GM18498 (cell line): ENCODE results near the gene DNMT3B.
A peak's percentile ranks its signal among the peaks of the same experiment; 100 is the strongest.
"Not testable (repeated sequence)": the region's sequence is repeated elsewhere in the genome, so short reads cannot be mapped to it uniquely, and the experiment has no call there.

Source experiments
- ATAC-seq: cut with Tn5 transposase; IDR thresholded peaks from one replicate; pipeline ENCODE4 v1.9.1; 2021; ENCODE audit warnings: mild to moderate bottlenecking, moderate library complexity; ENCODE audit not compliant: unreplicated experiment

DNMT3B gene

DNA sequence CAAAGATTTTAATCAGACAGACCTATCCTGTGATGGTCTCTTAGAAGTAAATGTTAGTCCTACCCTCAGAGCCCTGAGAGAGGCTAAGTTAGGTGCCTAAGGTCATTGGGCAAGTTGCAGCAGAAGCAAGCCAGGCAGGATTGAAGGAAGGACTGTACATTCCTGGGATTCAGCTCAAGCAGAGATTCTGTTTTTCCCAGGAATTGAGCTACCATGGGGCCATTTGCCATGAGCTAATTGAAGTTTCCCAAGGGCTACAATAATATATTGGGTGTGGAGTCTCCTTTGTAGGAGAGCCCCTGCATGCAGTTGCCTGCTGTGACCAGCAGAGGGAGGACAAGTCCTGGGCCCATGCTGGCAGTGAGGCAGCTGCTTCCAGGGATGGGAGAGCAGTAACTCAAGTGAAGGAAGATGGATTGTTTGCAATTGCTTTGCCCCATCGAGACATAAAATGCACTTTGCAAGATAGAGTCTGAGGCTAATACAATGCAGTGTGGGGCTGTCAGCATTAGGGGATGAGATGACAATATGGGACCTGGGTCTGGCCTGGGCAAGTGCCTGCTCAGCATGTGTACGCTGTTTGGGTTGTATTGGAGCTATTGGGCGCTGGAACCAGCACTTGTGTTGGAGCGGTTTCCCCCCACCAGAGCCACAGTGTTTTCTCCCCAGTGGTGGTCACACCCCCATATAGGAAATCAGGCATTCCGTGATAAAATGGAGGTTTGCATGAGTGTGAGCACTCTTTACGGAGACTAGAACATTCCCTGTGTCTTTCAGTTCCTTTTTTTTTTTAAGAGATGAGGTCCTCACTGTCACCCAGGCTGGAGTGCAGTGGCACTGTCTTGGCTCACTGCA is 27.9 kb downstream of the DNMT3B start:
- ATAC-seq, result peak; percentile 58

DNA sequence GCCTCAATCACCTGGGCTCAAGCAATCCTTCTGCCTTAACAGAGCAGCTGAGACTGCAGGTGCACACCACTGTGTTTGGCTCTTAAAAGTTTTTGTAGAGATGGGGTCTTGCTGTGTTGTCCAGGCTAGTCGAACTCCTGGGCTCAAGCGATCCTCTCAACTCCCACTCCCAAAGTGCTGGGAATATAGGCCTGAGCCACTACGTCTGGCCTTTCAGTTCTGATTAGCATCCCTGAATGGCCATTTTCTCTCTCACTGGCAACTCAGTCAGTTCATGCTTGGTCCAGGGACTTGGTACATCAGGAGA is 28.5 kb downstream of the DNMT3B start:
- ATAC-seq, result no peak

DNA sequence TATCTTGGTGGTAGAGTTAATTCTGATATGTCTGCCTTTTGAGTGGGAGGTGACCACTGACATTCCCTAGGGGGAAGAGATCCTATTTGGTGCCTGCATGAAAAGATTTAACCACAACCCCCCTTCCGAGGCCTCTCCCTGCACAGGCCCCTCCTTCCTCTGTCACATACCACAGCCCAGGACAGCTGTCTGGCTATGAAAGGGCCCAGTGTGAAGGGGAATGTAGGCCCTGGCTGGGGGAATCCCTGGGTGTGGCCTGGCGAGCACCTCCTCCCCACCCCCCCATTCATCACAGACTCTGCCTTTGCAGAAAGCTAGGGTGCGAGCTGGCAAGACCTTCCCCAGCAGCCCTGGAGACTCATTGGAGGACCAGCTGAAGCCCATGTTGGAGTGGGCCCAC is 30.1 kb downstream of the DNMT3B start:
- ATAC-seq, result no peak

DNA sequence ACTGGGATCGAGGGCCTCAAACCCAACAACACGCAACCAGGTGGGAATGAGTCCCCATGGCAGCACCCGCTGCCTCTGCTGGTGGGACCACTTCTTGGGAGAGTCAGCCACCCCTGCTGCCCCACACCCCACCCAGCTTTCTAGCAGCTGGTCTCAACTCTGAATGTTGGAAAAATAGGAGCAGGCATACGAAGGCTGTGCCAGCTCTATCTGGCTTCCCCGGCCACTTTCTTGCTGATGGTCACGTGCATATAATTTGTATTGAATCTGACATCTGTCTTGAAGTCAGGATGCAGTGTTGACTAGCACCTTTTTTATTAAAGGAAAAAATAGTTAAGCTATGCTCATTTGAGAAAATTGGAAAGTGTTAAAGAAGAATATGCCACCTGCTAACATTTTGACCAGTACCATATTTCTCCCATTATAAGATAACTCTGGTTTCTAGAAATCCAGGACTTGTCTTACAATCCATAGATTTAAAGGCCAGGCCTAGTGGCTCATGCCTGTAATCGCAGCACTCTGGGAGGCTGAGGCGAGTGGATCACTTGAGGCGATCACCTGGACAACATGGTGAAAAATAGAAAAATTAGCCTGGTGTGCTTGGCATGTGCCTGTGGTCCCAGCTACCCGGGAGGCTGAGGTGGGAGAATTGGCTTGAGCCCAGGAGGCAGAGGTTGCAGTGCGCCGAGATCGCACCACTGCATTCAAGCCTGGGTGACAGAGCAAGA is 30.7 kb downstream of the DNMT3B start:
- no peak for ATAC-seq

DNA sequence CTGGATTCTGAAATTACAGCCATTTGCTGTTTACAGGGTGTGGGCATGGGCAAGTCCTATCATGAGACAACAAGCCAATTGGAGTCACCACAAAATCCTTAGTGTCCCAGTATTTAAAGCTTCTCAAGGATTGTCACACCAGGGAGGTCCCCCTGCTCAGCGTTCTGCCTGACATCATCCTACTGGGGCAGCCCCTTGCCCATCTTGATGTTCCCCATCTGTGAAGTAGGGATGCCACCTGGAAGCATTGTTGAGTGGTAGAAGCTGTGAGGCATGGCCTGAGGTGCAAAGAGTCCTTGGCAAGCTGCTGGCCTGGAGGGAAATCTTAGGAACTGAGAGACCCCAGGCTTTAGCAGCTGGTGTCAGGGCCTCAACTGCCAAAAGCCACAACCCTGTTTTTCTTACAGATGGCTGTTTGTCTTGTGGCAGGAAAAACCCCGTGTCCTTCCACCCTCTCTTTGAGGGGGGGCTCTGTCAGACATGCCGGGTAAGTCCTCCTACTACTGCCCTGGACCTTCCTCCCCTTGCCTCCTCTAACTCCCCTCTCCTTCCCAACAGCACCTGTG is 34.3 kb downstream of the DNMT3B start:
- no peak for ATAC-seq

DNA sequence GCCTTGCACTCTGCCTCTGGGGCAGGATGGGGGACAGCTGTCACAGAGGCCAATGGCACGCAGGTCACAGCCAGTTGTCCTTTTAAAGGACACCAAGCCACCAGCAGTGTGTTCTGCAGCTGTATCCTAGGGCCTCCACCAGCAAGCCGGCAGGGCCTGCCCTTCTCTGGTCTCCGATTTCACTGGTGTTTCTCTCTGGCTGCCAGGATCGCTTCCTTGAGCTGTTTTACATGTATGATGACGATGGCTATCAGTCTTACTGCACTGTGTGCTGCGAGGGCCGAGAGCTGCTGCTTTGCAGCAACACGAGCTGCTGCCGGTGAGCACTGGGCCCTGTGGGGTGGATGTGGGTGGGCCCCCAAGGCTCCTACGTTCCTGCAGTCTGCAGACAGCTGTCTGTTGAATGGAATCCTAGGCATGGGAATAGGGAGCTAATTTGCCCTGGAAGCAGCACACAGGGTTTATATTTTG is 34.8 kb downstream of the DNMT3B start:
- no peak for ATAC-seq

DNA sequence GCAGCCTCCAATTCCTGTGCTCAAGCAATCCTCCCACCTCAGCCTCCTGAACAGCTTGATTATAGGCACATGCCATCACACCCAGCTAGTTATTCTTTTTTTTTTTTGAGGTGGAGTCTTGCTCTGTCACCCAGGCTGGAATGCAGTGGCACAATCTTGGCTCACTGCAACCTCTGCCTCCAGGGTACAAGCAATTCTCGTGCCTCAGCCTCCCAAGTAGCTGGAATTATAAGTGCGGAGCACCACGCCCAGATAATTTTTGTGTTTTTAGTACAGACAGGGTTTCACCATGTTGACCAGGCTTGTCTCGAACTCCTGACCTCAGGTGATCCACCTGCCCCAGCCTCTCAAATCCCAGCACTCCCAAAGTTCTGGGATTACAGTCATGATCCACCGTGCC is 35.4 kb downstream of the DNMT3B start:
- ATAC-seq, result not testable (repeated sequence)

DNA sequence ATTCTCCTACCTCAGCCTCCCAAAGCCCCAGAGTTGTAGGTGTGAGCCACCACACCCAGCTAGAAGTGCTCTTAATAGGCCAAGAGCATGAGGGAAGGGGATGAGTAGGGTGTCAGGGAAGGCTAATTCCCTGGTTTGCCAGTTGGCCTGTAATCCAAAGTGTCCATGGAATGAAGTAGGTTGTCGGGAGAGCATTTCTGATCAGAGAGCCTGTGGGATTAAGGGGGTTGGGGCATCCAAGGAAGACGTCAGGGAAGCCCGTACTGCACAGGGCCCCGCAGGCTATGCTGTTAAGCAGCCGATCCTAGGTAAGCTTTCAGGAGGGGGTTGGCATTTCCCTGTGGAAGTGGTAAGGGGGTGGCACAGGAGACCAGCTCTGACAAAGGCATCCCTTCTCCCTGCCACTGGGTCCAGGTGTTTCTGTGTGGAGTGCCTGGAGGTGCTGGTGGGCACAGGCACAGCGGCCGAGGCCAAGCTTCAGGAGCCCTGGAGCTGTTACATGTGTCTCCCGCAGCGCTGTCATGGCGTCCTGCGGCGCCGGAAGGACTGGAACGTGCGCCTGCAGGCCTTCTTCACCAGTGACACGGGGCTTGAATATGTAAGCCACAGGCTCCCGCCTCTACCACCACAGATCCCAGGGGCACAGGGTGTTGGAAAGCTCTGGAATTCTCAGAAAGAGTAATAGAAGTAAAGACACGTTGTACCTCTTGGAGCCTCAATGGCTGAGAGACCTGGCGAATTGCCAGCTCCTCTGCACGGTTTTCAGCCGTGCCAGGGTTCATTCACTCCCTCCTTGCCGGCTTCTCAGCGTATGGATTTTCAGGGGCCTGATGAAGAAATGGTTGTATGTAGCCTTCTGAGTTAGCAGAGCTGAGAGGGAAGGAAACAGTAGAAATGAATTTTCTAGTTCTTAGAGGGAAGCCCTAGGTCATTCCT is 36.1 kb downstream of the DNMT3B start:
- ATAC-seq, result no peak

DNA sequence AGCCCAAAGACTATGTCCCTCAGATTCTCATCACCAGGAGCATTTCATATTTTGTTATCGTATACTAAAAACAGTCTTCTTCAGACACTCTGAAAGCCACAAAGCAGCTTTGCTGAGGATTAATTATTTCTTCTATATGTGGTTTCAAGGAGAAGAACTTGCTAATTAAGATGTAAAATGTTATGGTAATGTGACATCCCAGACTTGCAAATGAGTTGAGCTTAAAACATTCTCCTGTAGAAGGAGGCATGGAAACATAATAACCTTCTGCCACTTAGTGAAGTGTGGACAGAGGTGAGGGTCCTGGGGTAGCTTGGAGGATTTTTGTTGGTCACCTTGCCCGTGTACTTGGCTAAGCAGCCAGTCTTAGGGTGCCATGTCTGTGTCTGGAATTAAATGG is 40.9 kb downstream of the DNMT3B start:
- ATAC-seq, result no peak

DNA sequence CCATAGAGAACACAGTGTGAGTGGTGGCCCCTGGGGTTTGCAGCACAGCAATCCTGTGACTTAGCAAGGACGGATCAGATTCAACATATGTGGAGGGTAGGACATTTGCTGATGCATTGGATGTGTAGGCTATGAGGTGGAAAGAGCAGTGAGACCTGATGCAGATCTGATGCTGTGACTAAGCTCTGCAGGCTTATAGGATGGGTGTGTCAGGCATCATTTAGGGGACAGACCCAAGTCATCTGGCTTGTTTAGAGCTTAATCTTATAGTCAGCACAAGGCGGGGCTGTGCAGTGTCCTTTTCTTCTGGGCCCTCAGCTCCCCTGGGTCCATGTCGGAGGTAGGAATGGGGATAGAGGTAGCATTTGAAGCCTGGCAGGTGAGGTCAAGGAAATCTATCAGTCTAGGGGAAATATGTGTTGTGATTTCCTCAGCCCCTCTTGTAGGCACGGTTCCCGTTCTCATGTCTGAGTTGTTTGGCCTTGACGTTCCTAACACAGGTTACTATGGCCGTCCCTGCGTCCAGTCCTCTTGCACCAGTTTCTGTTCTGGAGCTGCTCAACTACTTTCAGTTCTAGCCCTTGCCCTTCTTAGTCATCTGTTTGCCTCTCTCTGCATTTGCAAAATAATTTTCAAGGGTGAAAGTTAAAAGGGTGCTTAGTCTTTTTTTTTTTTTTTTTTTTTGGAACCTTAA is 42.0 kb downstream of the DNMT3B start:
- ATAC-seq, result no peak

DNA sequence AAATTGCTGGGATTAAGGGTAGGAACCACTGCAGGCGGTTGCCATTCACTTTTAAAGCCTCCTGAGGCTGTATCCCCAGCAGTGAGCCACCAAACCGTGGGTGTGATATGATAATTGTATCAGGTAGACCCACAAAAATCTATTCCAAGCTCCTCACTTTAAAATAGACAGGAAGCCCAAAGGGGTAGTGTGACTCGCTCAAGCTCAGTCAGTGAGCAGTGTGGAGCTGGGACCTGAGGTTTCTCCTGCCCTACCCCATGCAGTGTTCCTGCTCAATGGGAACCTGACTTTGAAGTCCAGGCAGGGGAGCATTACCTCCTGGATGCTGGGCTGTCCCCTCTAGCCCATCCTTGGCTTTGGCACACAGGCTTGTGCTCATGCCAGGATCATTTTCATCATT is 42.6 kb downstream of the DNMT3B start:
- no peak for ATAC-seq

DNA sequence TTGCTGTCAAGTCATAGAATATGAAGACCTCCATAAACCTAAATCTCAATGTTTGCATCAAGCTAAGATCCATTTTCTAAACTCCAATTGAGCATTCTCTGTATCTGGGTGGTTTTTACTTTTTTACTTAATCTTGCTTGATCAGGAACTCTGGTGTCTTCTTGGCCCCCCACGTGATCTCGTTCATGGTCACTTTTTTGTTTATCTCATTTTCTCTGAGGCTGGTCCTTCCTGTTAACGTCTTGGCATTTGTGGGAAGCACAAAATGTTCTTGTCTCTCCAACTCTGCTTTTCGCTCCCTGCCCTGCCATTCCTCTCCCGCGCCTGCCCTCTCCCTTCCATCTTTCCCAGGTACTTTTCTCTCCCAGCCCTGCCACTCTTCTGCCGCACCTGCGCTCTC is 43.5 kb downstream of the DNMT3B start:
- no peak for ATAC-seq

DNA sequence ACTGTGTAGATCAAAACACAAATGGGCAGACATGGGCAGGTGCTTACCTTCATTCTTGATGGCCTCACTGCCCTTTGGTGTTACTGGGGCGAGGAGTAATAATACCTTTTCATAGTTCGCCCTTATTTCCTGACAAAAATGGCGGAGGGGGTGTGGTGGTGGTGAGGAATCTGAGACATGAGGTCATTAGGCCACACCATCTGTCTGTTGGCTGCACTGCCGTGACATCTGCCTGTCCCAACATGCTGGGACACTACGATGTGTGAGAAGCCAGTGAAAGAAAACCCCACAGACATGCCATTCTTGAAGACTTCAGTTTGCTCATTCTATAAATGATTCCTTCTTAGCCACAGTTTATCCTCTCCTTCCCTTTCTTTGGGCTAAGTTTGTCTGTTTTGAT is 44.2 kb downstream of the DNMT3B start:
- no peak for ATAC-seq

DNA sequence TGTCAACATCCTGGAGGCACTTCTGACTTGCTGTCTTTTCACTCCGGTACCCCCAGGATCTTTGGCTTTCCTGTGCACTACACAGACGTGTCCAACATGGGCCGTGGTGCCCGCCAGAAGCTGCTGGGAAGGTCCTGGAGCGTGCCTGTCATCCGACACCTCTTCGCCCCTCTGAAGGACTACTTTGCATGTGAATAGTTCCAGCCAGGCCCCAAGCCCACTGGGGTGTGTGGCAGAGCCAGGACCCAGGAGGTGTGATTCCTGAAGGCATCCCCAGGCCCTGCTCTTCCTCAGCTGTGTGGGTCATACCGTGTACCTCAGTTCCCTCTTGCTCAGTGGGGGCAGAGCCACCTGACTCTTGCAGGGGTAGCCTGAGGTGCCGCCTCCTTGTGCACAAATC is 45.5 kb downstream of the DNMT3B start:
- ATAC-seq, result no peak

DNA sequence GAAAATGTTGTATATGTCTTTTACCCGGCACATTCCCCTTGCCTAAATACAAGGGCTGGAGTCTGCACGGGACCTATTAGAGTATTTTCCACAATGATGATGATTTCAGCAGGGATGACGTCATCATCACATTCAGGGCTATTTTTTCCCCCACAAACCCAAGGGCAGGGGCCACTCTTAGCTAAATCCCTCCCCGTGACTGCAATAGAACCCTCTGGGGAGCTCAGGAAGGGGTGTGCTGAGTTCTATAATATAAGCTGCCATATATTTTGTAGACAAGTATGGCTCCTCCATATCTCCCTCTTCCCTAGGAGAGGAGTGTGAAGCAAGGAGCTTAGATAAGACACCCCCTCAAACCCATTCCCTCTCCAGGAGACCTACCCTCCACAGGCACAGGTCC is 46.3 kb downstream of the DNMT3B start:
- ATAC-seq, result no peak

DNA sequence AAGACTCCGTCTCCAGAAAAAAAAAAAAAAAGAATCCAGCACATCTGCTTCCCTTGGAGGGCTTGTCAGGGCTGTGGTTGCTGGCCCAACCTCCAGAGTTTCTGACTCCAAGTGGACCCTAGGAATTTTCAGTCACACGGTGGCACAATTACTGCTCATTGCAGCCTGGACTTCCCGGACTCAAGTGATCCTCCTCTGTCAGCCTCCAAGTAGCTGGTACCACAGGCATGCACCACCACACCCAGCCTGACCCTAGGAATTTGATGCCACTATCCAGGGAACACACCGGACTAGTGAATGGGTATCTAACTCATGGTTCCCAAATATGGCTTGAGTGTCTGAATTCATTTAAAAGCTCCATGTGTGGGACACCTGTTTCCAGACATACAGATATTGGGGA is 47.7 kb downstream of the DNMT3B start:
- ATAC-seq, result no peak

DNA sequence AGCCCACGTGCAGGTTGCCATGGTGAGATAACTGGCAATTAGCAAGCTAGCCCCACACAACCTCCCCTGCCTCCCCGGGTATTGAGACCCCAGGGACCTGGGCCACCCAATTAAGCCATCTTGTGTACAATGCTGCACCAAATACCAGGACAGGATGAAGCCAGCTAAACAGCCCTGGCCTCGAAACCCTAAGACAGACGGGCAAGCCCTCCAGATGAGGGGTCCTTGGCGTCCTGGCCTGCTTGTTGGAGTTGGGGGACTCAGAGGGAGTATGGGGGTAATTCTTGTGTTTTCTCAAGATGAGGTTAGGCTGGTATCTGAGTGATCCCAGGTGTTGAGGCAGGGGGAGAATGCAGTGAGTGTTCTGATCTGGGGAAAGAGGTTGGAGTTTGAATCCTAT is 48.8 kb downstream of the DNMT3B start:
- ATAC-seq, result no peak

DNA sequence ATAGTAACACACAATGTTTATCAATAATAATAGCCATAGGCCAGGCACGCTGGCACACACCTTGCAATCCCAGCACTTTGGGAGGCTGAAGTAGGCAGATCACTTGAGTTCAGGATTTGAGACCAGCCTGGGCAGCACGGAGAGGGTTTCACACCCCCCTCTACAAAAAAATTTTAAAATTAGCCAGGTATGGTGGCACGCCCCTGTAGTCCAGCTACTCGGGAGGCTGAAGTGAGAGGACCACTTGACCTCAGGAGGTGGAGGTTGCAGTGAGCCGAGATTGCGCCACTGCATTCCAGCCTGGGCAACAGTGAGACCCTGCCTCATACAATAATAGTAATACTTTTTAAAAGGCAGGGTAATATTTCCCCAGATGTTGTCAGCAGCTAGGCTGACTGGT is 49.7 kb downstream of the DNMT3B start:
- no peak for ATAC-seq

DNA sequence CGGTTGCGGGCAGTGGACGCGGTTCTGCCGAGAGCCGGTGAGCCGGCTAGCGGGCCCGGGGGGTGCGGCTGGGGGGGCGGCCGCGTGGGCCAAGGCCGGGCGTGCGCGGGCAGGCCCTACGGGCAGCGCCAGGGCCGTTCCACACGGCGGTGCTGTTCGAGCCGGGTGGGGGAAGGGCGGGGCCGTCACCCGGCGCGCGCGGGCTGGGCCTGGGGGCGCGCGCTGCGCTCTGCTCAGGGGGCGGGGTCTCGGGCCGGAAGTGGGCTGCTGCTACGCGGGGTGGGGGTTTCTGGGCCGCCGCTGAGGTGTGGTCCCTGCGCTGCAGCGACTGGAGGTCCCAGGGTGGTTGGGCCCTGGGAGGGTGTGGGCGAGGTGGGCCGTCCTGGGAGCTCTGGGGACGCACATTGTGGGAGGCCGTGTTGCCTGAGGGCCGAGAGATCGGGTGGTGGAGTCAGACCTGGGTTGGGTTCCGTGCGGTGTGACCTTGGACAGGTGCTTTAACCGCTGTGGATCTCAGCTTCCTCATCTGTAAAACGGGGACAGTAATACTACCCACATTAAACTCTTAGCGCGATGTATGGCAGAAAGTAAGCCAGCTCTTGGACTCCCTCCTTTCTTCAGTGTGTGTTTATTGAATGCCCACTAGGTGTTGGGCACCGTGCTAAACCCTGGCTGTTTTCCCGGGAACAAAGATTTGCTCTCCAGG is 58.0 kb downstream of the DNMT3B start:
- peak; percentile 69 for ATAC-seq
